ENCODE measurements around the gene PTPRN2.

- TF ChIP-seq GATA2 (IDR thresholded peaks at IDR 0.05; ENCODE audit: low read depth, low read length), result no peak
- no peak for TF ChIP-seq GATA3 (IDR thresholded peaks at IDR 0.05; ENCODE audit: low read depth, low read length)
These were observed 32.5 kb downstream of the PTPRN2 start for GRCh38 chr7:158555034-158555520.

Measured in SH-SY5Y (cell line).